GM12892 (cell line): ENCODE measurements around the gene RPS25.
"Not testable (repeated sequence)": the region's sequence is repeated elsewhere in the genome, so short reads cannot be mapped to it uniquely, and the experiment has no call there.

ENCODE experiments used
- POLR2A ChIP-seq: IDR thresholded peaks from 2 replicates; pipeline ENCODE4 v1.6.1; 2011; ENCODE audit warnings: low read depth, low read length, control low read depth
- POLR2AphosphoS5 ChIP-seq: IDR thresholded peaks from 2 replicates; pipeline ENCODE4 v1.6.1; 2011; ENCODE audit warnings: low read depth, low read length, control low read depth
- TAF1 ChIP-seq: IDR thresholded peaks from 2 replicates; pipeline ENCODE4 v1.6.1; 2011; ENCODE audit warnings: low read depth, mild to moderate bottlenecking, control low read depth, low read length, borderline replicate concordance

- not testable (repeated sequence) for TF ChIP-seq TAF1, POLR2AphosphoS5, POLR2A
Measured at GRCh38 chr11:118969508-118969907, 48.6 kb downstream of the RPS25 start.
